ENCODE measurements around the gene RBM33. TPM values are rescaled to one million over a fixed set of nuclear protein-coding genes. Genes with fewer than 3 reads are reported as not detected.

RBM33 gene
- total RNA-seq, 4 donors from 2014 or later = 62.8 to 129 (median 92.8) TPM

DNA sequence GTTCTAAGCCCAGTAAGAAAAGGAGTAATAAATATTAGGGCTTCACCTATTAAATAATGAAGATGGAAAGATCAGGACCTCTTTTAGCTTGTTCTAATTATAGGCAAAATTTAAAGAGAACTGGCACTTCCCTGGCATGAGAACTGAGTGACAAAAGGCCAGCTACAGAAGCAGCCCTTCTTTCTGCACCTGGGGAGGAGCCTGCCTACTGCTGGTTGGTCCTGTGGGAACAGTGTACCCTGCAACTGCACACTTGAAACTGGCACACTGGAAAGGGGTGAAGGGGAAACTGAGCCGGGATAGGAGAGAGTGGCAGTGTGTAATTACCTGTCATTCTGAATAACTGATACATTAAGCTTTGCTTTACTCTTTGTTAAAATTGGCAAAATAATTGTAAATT lies 87.4 kb downstream of the RBM33 start:
- TF ChIP-seq POLR2AphosphoS5 (IDR thresholded peaks at IDR 0.05) (no peak), EP300 (IDR thresholded peaks at IDR 0.05; ENCODE audit: low read depth) (no peak), POLR2A (IDR thresholded peaks at IDR 0.05) (no peak)
- TF ChIP-seq, protein P1, sequence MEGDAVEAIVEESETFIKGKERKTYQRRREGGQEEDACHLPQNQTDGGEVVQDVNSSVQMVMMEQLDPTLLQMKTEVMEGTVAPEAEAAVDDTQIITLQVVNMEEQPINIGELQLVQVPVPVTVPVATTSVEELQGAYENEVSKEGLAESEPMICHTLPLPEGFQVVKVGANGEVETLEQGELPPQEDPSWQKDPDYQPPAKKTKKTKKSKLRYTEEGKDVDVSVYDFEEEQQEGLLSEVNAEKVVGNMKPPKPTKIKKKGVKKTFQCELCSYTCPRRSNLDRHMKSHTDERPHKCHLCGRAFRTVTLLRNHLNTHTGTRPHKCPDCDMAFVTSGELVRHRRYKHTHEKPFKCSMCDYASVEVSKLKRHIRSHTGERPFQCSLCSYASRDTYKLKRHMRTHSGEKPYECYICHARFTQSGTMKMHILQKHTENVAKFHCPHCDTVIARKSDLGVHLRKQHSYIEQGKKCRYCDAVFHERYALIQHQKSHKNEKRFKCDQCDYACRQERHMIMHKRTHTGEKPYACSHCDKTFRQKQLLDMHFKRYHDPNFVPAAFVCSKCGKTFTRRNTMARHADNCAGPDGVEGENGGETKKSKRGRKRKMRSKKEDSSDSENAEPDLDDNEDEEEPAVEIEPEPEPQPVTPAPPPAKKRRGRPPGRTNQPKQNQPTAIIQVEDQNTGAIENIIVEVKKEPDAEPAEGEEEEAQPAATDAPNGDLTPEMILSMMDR (IDR thresholded peaks at IDR 0.05) = no peak
- no peaks in the 10 kb centered on the region for H3K27me3 ChIP-seq
- no peak overlapping the region for H3K27ac ChIP-seq
- H3K4me1 ChIP-seq = peaks cover 4 to 20% (median 8%) of the 10 kb centered on the region in 4 donors
- peaks cover 0 to 10% (median 2%) of the 10 kb centered on the region in 4 donors for H3K36me3 ChIP-seq
- in situ Hi-C loops (cut with MboI; ENCODE audit: low pct_ligation_motif_present in 1 of 4, low pct_unique_long_range_greater_than_20kb in 1 of 4, low sequenced_read_pairs in 3 of 4) = loop anchor here in 1 of 4 donors (10.0 kb wide), 1 partner anchor 127 kb away; no protein-coding TSS in a partner anchor
- 92 to 100% methylated on average over 1 of the region's 1 CpG for WGBS, 2 donors (ENCODE audit: low coverage in 1 of 2)
- no peak overlapping the region for H3K4me3 ChIP-seq
- DNase-seq = no peak
- no peaks in the 10 kb centered on the region for H3K9me3 ChIP-seq
- intact Hi-C loops (cut with DNase I; ENCODE audit: low total_unique reads) = no loop called here

DNA sequence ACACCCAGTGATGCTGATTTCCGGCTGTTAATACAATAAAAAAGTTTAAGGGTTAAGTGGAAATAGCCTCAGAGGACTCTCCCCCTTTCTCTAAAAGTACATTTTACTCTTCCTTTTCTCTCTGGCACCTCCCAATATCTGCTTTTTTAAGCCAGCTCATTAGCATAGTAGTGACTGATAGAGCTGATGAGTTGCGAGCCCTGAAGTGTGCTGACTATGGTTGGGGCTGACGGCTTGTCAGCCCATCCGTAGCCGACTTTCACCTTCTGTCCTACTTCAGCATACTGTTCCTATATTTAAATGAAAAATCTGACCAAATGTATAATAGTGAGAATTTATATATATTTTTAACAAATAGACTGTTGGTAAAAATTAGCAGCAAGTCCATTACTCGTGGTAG lies 87.8 kb downstream of the RBM33 start:
- H3K4me1 ChIP-seq = peaks cover 4 to 20% (median 8%) of the 10 kb centered on the region in 4 donors

DNA sequence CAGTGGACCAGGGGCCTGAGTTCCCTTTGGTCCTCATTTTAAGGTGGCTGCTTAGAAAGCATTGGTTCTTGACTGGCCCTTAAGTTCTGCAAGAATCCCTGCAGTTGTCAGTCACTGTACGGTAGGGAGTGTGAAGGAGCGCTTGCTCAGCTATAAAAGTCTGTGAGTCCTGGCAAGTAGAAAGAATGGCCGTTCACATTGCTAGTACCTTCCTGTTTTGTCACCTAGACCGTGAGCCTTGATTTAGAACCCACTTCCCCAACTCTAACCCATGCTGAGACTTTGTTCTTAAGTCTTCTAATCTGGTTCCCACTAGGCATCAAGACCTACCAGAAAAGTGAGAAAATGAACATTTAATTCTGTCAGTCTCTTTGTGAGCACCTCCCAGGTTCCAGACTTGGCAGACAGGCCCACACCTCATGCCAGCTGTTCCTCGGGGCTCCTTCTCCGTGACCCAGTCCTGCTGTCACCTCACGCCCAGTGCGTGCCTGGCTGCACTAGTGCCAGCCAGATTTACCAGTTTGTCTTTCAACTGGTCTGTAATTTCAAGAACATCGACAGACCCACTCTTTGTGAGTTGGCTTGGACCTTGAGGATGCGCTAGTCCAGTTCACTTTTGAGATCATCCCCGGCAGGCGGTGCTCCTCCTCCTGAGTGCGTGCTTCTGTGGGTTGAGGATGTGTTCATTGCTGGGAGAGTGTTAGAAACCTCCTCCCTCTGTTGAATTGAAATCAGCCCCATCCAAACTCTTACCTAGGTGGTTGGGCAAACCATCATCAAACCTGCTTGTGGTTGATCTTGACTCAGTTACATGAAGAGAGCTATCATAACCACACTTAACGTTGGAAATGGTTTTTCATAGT lies 89.4 kb downstream of the RBM33 start:
- in situ Hi-C loops (cut with MboI; ENCODE audit: low pct_ligation_motif_present in 1 of 4, low pct_unique_long_range_greater_than_20kb in 1 of 4, low sequenced_read_pairs in 3 of 4) = loop anchor here in 1 of 4 donors (10.0 kb wide), 1 partner anchor 129 kb away; no protein-coding TSS in a partner anchor
- TF ChIP-seq, protein P1 (IDR thresholded peaks at IDR 0.05) = no peak
- no peak for TF ChIP-seq POLR2A (IDR thresholded peaks at IDR 0.05)
- no peak for TF ChIP-seq EP300 (IDR thresholded peaks at IDR 0.05; ENCODE audit: low read depth)
- no peak for TF ChIP-seq POLR2AphosphoS5 (IDR thresholded peaks at IDR 0.05)
- WGBS, 2 donors (ENCODE audit: low coverage in 1 of 2) = 73 to 83% methylated on average over 5 to 14 of the region's 14 CpGs
- peaks cover 4 to 20% (median 8%) of the 10 kb centered on the region in 4 donors for H3K4me1 ChIP-seq
- H3K36me3 ChIP-seq = peaks cover 0 to 23% (median 3%) of the 10 kb centered on the region in 4 donors
- H3K4me3 ChIP-seq = no peak overlapping the region
- H3K27me3 ChIP-seq = no peaks in the 10 kb centered on the region
- H3K27ac ChIP-seq = no peak overlapping the region
- intact Hi-C loops (cut with DNase I; ENCODE audit: low total_unique reads) = no loop called here
- no peaks in the 10 kb centered on the region for H3K9me3 ChIP-seq
- DNase-seq = no peak

More for the DNA sequence above, 87.8 kb downstream of the RBM33 start:
- Histone ChIP-seq H3K4me3 (no peak overlapping the region), H3K9me3 (no peaks in the 10 kb centered on the region), H3K27ac (no peak overlapping the region), H3K36me3 (peaks cover 0 to 10% (median 1%) of the 10 kb centered on the region in 4 donors), H3K27me3 (no peaks in the 10 kb centered on the region)
- no peak for DNase-seq
- 86% methylated on average over 6 of the region's 6 CpGs for WGBS, 2 donors (ENCODE audit: low coverage in 1 of 2)
- in situ Hi-C loops (cut with MboI; ENCODE audit: low pct_ligation_motif_present in 1 of 4, low pct_unique_long_range_greater_than_20kb in 1 of 4, low sequenced_read_pairs in 3 of 4) = loop anchor here in 1 of 4 donors (10.0 kb wide), 1 partner anchor 127 kb away; no protein-coding TSS in a partner anchor
- TF ChIP-seq EP300 (IDR thresholded peaks at IDR 0.05; ENCODE audit: low read depth) (no peak), POLR2AphosphoS5 (IDR thresholded peaks at IDR 0.05) (no peak), POLR2A (IDR thresholded peaks at IDR 0.05) (no peak)
- TF ChIP-seq, protein P1 (IDR thresholded peaks at IDR 0.05) = no peak
- intact Hi-C loops (cut with DNase I; ENCODE audit: low total_unique reads) = no loop called here

DNA sequence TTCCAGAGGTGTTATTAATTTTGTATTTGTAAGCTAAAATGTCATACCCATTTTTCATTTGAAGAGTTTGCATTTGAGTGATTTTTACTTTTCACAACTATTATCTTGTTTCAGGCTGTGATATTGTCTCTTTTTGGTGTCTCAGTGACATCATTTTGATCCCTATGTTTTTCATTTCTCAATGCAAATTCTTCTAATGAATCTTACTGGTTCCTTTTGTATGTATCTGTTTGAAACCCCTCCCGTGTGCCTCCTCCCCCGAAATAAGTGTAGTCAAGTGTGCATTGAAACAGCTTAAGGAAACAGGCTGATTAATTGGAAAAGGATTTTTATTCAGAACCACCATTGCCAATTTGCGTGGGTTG lies 90.0 kb downstream of the RBM33 start:
- H3K27me3 ChIP-seq = no peaks in the 10 kb centered on the region
- WGBS, 2 donors (ENCODE audit: low coverage in 1 of 2) = 82 to 88% methylated on average over 3 of the region's 3 CpGs
- TF ChIP-seq POLR2A (IDR thresholded peaks at IDR 0.05) (no peak), POLR2AphosphoS5 (IDR thresholded peaks at IDR 0.05) (no peak), EP300 (IDR thresholded peaks at IDR 0.05; ENCODE audit: low read depth) (no peak)
- TF ChIP-seq, protein P1 (IDR thresholded peaks at IDR 0.05) = no peak
- no peak overlapping the region for H3K27ac ChIP-seq
- H3K9me3 ChIP-seq = no peaks in the 10 kb centered on the region
- H3K4me3 ChIP-seq = no peak overlapping the region
- H3K36me3 ChIP-seq = peaks cover 0 to 25% (median 3%) of the 10 kb centered on the region in 4 donors
- in situ Hi-C loops (cut with MboI; ENCODE audit: low pct_ligation_motif_present in 1 of 4, low pct_unique_long_range_greater_than_20kb in 1 of 4, low sequenced_read_pairs in 3 of 4) = loop anchor here in 1 of 4 donors (10.0 kb wide), 1 partner anchor 130 kb away; no protein-coding TSS in a partner anchor
- DNase-seq = no peak
- intact Hi-C loops (cut with DNase I; ENCODE audit: low total_unique reads) = no loop called here
- peaks cover 0 to 15% (median 6%) of the 10 kb centered on the region in 4 donors for H3K4me1 ChIP-seq
